HG02642 (cell line): ENCODE data around the gene SLC14A1.
"Not testable (repeated sequence)": the region's sequence is repeated elsewhere in the genome, so short reads cannot be mapped to it uniquely, and the experiment has no call there.

Source experiments
- ATAC-seq: cut with Tn5 transposase; IDR thresholded peaks from one replicate; pipeline ENCODE4 v1.9.1; 2021; ENCODE audit warnings: mild to moderate bottlenecking; ENCODE audit not compliant: unreplicated experiment, poor library complexity

SLC14A1 gene

DNA sequence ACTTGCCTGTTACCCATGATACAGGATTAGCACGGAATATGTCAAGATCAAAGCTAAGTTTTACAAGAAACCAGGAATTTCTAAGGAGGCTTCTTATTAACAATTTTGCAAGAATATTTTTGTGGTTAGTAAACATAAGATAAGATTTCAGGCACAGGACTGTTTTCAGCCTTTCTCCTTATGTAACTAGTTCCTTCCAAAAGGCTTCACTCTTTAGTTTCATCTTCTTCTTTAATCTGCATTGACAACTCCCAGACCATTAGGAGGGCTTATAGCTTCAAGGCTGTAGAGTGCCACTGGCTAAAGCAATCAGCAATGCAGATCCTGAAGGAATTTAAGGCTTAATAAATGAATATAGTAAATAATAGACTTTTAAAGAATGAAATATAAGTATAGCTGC, 29.3 kb downstream of the SLC14A1 start:
- ATAC-seq: no peak

DNA sequence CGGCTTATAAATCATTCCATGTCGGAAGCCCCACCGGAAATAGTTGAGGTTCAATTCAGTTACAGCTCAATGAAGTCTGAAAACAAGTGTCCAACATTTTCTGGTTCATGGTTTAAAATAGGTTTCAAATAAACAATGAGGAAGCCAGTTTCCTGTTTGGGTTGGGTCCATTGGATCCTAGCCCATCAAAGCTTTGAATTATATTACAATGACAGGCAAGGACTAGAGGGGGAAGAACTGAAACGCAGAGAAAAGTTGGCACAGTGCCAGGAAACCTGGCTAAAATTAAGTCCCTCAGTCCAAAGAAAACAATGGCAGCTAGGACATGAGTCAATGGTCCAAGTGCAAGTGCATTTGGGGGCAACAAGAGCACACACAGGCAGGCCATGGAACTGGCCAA, 32.0 kb downstream of the SLC14A1 start:
- no peak for ATAC-seq

GRCh38 chr18:45757005-45757404, 33.0 kb downstream of the SLC14A1 start:
- no peak for ATAC-seq

DNA sequence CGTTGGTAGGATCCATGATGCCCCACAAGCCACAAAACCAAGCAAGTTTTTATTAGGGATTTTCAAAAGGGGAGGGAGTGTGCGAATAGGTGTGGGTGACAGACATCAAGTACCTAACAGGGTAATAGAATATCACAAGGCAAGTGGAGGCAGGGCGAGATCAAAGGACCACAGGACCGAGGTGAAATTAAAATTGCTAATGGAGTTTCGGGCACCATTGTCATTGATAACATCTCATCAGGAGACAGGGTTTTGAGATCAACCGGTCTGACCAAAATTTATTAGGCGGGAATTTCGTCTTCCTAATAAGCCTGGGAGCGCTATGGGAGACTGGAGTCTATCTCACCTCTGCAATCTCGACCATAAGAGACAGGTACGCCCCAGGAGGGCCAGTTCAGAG, 33.7 kb downstream of the SLC14A1 start:
- ATAC-seq: not testable (repeated sequence)

GRCh38 chr18:45760462-45761036, 36.6 kb downstream of the SLC14A1 start:
- no peak for ATAC-seq

DNA sequence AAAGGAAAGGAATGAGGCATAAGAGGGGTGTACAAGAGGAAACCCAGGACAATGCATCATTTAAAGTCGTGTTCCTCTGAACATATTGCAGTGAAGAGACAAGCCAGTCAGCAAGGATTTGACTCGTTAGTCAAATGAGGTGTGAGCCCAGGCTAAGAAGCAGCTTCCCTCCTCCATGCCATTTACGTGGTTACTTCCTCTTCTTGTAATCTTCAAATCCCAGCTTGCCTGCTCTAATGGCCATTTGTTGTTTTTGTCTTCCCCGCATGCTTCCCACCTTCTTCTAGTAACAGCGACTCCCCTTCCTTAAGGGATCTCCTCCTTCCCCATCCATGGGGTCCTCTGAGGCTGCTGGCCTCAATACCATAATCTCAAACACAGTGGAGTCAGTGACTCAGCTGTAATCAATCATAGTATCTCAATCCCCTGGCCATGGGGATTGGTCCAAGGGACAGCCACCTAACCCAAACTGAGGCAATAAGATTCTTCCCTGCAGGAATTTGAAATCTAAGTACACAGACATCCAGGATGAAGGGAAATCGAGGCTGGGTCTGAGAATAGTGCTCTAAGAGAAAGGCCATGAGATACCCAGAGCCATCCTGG, 37.6 kb downstream of the SLC14A1 start:
- ATAC-seq: no peak

GRCh38 chr18:45764000-45764686, 40.2 kb downstream of the SLC14A1 start:
- no peak for ATAC-seq

DNA sequence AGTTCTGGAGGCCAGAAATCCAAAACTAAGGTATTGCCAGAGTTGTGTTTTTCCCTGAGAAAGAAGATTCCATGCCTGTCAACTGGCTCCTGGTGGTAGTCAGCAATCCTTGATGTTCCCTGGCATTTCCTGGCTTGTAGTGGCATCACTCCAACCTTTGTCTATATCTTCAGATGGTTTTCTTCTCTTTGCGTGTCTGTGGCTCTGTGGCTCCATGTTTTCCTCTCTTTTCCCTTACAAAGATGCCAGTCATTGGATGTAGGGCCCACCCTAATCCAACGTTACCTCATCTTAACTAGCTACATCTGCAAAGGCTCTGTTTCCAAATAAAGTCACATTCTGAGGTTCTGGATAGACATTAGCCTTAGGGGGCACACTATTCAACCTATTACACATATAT, 41.8 kb downstream of the SLC14A1 start:
- no peak for ATAC-seq

- no peak for ATAC-seq
Measured at GRCh38 chr18:45771587-45772480, 47.9 kb downstream of the SLC14A1 start.

- peak; percentile 44 for ATAC-seq
Measured at GRCh38 chr18:45774065-45774521, 50.1 kb downstream of the SLC14A1 start.

GRCh38 chr18:45775241-45775676, 51.3 kb downstream of the SLC14A1 start:
- ATAC-seq: peak; percentile 82

DNA sequence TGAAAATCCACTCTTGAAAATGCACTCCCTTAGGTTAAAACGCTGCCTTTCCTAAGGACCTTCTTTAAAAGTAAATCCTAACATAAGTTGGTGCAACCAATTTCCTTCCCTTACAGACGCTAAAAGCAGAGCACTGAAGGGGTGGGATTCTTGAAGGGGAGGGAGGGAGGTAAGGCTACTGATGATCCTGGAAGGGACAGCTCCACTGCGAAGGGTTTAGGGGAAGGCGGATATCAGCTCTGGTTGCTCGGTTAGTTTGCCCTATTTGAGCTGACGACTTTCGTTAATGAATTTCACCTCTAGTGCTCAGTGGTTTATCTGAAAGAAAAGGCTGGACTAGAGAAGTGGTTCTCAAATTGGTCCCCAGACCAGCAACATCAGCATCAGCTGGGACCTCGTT, 51.8 kb downstream of the SLC14A1 start:
- no peak for ATAC-seq

DNA sequence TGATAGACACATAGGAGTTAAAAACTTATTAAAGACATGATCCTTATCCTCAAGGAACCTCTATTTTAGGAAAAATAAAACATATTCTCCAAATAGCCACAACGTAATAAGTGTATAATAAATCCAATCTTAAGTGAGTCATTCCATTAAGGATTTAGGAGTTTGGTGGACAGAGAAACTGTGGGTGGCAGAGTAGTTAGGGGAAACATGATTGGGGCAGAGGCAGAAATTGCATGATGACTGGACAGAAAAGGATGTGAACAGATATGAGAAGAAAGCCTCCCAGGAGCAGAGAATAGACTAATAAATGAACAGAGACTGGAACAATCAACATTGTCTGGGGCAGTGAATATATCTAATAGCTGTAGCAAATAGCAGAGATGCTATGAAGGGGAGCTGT, 53.4 kb downstream of the SLC14A1 start:
- ATAC-seq: no peak

DNA sequence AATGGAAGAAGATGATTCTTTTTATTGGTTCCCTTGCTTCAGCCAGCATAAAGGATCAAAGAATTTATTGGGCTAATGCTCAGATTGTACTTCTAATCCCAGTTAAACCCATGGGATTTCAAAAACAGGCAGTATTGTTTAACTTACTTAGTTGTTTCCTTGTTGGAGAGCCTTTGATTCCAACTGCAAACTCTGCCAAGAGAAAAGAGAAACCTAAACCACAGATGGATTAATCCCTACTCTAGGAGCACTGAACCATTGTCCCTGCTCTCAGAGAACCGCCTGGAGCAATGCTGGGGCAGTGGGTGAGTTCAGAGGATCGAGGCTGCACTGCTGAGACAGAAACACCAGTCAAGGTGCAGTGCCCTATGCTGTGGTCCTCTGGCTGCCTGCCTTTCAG, 56.6 kb downstream of the SLC14A1 start:
- ATAC-seq: no peak

GRCh38 chr18:45782662-45783061, 58.7 kb downstream of the SLC14A1 start:
- ATAC-seq: no peak

DNA sequence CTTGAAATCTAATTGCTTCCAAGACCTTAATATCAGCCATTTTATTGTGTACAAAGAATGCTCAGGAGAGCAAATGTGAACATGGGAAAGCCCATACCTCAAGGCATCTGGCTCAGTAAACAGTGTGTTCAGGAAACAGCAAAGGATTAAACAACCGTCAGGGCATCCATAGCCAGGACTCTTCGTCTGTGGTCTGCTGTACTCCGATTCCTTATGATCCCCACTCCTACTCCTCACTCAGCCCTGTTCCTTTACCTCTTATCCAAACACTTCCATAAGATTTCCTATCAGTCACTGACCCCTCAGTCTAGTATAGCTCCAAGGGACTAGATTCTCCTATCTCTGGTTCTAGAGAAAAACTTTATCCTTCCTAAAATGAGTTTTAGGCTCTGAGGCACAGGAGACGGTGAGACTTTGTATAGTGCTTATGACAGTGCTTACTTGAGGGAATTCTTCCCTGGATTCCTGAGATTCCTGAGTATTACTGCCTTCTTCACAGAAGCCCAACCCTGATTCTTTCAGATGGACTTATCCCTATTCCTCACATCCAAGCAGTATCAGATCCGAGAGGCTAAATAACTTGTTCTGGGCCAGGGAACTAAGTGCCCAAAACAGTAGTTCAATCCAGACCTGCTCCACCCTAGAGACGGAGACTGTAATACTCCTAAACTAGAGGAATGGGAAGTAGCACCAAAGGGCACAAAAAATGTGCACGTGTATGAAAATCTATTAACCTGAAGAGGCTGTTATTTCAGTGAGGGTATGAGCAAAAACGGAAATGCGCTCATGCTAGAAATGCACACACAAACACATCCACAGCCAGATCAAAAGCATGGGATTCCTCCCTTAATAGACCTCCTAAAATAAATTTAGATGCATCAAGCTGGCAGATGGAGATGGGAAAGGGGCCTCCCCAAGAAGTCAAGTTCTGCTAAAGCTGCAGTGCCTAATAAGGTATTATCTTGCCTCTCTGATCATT, 59.4 kb downstream of the SLC14A1 start:
- ATAC-seq: no peak

GRCh38 chr18:45785134-45785533, 61.2 kb downstream of the SLC14A1 start:
- peak; percentile 45 for ATAC-seq

DNA sequence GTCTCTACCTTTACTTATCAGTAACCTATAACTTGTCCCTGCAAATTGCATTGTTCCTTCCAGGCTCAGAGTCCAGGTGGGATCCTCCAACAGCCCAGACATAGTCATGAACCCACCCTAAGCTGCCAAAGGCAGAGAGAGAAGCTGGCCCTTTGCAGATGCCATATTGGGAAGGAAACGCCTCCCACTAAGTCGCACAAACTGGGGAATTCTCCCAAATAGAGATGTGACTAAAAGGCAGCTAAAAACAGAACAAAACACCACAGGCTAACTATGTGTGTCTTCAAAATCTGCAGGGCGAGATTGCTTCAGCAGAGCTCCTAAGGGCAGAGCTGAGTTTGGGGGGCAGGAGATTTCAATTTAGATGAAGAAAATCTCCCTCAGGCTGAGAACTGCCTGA, 63.0 kb downstream of the SLC14A1 start:
- no peak for ATAC-seq

- ATAC-seq: no peak
Measured at GRCh38 chr18:45787346-45787745, 63.4 kb downstream of the SLC14A1 start.

GRCh38 chr18:45788861-45789260, 64.9 kb downstream of the SLC14A1 start:
- no peak for ATAC-seq
